DMS53 (cell line): ENCODE measurements around the gene CFHR3.
"Not testable (repeated sequence)": the region's sequence is repeated elsewhere in the genome, so short reads cannot be mapped to it uniquely, and the experiment has no call there.

ENCODE experiments used
- DNase-seq: peaks from one replicate; lab custom pipeline; 2025; lab: John Stamatoyannopoulos, UW

Gene CFHR3

DNA sequence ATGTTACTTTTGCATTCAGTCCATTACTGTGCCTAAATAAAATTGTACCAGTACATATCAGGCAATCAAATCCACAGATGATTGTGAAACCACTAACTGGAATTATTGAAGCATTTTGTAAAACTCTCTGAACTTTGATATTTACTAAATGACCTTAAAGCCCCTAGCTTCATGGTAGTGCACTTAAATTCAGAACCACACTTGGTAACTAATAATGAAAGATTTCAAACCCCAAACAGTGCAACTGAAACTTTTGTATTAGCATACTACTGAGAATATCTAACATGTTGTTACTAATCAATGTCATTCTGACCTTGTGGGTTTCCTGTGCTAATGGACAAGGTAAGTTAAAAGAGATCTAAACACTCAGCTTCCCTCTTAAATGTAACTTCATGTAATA is at the start of gene CFHR3:
CFHR3 (plus strand) TSS at position 238 of the 400 bp plus-strand sequence; CDS start at position 285, 47 bp downstream.
- no peak for DNase-seq

DNA sequence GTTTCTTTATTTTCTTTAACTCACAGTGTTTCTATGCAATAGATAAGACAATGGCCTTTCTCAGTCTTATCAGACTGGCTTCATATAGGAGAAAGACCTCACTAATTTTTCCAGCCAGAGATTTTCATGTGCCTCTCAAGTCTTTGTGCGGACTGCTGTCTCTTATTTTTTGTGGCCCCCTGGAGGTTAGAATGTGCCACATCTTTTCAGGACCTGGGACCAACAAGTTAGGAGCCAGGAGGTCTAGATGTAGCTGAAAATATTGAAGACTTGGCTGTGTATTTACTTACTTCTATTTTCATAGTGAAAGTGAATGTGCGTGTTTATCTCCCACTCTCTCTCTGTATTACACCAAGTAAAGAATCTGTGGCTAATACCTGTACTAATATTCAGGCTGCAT is 42.1 kb upstream of the CFHR3 start:
- peak; percentile 7 for DNase-seq

DNA sequence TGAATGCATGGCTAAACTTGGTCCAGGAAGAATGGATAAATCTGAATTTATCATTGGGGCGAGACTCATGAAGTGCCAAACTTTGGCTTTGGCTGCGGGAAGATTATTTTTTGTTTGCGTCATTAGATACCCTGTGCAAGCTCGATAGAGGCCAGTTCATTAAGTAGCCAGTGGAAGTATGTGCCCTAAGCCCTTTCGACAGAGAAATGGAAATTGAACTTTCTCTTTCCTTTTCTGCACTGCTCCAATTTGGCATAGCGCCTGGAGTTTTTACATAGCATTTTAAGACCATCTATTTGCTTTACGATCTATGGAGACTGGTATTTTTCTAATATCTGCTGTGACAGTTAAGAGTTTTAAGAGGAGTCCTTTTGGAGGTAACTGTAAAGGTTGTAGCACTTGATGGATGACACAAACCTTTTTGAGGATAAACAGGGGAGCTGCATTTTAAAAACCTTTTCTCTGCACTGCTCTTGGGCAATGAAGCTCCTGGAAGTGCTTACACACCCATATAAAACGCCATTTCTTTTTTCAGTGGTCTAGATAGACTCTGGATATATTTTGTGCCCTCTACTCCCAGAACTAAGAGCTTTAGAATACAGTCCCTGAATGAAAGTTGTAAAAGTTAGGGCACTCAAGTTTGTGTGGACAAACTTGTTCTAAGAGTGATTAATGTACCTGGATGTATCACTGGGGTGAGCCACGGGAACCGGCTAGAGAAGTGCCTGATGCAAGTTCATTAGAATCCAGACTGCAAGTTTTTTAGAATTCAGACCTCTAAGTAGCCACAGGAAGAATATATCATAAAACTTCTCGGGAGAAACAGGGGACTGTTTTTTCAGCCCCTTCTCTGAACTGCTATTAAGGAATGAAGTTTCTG is 41.3 kb upstream of the CFHR3 start:
- DNase-seq: no peak

DNA sequence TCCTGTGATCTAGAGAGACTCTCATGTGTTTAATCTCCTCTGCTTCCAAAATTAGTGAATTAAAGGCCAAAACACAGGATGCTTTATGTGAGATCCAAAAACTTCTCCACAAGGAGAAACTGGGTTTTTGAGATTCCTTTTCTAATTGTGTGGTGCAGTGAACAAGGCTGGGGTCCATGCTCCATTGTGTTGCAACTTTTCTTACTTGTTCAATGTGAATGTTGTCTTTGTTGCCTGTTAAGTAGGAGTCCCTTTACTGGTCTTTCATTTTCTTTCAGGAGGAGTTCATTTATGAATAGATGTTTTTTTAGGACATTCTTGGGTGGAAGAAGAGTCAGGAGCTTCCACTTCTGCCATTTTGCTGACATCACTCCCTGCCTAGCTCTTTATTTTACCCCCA is 40.6 kb upstream of the CFHR3 start:
- DNase-seq: no peak

DNA sequence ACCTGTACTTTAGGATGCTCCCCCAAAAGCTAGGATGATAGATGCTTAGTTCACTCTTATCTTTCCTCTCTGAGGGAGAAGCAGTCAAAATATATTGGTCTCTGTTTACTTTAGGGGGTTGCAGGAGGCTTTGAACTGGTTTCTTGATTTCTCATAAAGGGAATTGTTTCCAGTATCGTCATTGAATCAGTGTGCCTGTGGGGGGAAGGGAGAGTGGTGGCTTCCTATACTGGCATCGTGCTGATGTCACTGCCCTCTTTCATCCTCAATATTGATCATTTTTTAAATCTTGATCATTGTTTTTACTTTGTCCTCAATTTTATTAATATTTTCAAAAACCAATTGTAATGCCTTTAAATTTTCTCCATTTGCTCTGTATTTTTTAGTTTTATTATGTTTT is 40.2 kb upstream of the CFHR3 start:
- no peak for DNase-seq

DNA sequence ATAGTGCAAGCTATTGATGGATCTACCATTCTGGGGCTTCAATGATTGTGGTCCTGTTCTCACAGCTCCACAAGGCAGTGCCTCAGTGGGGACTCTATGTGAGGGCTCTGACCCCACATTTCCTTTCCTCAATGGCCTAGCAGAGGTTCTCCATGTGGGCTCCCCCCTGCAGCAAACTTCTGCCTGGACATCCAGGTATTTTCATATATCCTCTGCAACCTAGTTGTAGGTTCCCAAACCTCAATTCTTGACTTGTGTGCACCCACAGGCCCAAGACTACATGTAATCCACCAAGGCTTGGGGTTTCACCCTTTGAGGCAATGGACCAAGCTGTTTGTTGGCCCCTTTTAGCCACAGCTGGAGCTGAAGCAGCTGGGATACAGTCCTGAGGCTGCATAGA is 35.9 kb upstream of the CFHR3 start:
- DNase-seq: peak; percentile 18

DNA sequence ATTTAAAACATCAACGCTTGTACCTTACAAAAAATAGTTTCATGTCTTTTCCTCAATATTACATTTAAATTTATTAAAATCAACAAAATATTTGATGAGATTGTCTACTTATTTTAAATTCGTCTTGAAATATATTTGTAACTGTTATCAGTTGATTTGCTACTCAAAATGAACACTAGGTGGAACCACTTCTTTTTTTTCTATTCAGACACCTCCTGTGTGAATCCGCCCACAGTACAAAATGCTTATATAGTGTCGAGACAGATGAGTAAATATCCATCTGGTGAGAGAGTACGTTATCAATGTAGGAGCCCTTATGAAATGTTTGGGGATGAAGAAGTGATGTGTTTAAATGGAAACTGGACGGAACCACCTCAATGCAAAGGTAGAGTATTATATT is 31.4 kb upstream of the CFHR3 start:
- DNase-seq: peak; percentile 91

DNA sequence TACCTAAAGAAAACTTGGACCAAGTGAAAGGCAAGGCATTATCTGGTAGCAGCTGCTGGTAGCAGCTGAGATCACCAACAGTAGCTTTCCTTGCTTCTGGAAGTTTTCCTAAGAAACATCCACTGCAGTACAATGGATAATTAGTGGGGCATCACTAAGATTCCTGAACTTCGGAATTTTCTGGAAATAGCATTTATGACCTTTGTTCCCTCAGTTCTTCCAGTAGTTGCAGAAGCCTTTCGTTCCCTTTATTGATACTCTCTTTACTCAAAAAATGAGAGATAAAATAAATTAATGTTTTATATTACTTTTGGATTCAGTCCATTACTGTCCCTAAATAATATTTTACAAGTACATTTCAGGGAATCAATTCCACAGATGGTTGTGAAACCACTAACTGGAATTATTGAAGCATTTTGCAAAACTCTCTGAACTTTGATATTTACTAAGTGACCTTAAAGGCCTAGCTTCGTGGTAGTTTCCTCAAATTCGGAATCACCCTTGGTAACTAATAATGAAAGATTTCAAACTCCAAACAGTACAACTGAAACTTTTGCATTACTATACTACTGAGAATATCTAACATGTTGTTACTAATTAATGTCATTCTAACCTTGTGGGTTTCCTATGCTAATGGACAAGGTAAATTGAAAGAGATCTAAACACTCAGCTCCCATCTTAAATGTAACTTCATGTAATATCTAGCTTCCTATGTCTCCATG is 9.5 kb upstream of the CFHR3 start:
- not testable (repeated sequence) for DNase-seq

DNA sequence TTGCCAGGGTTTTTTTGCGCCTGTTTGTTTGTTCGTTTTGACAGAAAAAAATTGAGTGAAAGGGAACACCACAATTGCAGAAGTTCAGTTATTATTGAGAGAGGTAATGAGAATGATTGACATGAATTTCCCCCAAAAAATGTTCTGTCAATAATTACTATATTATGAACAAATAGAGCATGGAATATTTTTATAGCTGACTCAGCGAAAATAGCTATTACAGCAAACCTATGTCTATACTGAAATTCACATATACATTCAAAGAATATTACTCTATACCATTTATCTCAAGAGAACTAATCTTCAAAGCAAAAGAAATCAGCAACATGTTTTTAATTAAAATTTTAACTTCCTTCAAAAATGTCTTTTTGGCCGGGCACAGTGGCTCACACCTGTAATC is 4.8 kb upstream of the CFHR3 start:
- not testable (repeated sequence) for DNase-seq

DNA sequence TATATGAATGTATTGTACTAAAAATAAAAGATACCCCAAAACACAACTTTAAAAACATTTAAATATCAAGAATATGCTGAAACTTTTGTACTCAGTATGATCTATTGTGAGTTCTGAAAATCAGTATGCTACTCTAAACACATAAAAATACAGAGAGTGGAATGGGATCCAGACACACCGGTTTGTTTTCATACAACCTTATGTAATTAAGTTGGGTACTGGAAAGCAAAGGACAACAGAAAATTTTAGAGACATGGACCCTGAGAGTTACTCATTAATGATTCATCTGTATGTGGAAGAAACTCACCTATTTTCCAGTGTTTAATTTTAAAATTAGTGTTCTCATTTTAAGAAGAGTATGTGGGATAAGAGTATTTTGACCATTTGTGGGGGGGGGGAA is 927 bp upstream of the CFHR3 start:
- no peak for DNase-seq

DNA sequence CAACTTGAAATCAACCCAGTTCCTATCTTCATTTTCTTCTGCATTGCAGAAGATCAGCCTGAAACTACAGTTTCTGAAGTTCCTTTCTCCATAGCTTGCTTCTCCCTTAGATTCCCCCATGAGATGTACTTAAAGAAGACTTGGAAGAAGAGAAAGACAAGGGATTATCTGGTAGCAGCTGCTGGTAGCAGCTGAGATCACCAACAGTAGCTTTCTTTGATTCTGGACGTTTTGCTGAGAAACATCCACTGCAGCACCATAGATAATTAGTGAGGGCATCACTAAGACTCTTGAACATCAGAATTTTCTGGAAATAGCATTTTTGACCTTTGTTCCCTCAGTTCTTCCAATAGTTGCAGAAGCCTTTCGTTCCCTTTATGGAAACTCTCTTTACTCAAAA is 465 bp upstream of the CFHR3 start:
- DNase-seq: no peak

DNA sequence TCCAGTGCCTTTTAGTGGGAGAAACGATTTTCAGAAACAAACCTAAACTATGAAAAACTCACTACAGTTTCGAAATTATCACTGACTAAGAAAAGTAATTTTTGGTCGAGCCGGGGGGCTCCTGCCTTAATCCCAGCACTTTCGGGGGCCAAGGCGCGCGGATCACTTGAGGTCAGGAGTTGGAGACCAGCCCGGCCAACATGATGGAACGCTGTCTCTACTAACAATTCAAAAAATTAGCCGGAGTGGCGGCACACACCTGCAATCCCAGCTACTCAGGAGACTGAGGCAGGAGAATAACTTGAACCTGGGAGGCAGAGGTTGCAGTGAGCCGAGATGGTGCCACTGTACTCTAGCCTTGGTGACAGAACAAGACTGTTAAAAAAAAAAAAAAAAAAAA is 3.0 kb downstream of the CFHR3 start:
- no peak for DNase-seq

DNA sequence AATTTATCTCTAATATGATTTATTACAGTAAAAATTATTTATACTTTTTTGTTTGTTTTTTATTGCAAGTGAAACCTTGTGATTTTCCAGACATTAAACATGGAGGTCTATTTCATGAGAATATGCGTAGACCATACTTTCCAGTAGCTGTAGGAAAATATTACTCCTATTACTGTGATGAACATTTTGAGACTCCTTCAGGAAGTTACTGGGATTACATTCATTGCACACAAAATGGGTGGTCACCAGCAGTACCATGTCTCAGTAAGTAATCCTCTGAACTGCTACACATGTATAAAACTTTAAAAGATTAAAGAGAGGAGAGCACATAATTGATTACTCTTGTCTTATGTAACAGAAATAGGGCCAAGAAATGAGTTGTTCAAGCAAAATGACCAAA is 4.5 kb downstream of the CFHR3 start:
- DNase-seq: peak; percentile 24

DNA sequence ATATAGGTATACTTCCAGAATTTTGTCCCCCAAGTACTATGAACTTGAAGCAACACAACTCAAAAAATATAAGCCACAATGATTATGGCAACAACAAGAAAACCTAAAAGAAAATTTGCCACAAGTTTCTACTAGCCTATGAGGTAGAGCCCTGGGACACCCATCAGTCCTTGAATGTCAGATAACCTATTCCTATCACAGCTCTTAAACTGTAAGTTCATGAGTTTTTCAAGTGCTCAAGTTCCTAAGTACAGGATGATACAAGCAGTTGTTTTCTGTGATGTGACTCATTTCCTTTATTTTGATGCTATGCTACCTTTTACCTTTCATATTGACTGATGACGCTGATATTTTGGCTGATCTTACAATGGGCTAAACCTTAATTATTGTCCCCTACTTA is 16.6 kb downstream of the CFHR3 start:
- not testable (repeated sequence) for DNase-seq

DNA sequence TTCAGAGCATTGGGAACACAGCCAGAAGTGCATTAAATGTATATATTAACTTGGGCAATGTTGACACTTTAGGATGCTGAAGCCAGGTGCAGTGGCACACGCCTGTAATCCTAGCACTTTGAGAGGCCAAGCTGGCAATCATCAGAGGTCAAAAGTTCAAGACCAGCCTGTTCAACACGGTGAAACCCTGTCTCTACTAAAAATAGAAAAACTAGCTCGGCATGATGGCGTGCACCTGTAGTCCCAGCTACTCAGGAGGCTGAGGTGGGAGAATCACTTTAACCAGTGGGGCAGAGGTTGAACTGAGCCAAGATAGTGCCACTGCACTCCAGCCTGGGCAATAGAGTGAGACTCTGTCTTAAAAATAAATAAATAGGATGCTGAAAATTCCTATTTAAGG is 19.5 kb downstream of the CFHR3 start:
- DNase-seq: peak; percentile 81

DNA sequence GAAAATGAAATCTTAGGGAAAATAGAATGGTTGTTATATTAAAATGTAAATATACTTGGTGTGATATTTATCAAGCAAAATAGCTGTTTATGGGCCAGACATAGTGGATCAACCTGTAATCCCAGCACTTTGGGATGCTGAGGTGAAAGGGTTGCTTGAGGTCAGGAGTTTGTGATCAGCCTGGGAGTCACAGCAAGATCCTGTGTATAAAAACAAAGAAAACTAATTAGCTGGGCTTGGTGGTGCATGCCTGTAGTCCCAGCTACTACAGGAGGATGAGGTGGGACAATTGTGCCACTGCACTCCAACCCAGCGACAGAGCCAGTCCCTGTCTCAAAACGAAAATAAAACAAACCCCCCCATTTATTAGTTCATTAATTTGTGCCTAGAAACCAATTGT is 23.3 kb downstream of the CFHR3 start:
- DNase-seq: no peak

DNA sequence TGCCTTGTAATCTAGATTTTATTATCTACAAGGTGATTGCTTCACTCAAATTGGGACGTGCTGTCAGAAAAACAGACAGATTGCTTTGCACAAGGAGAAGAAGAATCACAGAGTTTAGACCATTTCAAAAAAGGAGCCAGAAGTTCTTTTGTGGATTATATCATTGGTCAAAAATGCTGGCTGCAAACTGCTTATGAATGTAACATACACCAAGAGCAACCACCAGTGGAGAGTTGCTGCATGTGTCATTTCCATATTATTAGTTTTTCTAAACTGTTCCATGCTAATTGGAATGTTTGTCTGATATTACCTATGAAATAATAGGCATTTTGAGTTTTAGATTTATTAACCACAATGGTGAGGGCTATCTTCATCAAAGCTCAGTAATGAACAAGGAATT is 27.3 kb downstream of the CFHR3 start:
- DNase-seq: not testable (repeated sequence)

DNA sequence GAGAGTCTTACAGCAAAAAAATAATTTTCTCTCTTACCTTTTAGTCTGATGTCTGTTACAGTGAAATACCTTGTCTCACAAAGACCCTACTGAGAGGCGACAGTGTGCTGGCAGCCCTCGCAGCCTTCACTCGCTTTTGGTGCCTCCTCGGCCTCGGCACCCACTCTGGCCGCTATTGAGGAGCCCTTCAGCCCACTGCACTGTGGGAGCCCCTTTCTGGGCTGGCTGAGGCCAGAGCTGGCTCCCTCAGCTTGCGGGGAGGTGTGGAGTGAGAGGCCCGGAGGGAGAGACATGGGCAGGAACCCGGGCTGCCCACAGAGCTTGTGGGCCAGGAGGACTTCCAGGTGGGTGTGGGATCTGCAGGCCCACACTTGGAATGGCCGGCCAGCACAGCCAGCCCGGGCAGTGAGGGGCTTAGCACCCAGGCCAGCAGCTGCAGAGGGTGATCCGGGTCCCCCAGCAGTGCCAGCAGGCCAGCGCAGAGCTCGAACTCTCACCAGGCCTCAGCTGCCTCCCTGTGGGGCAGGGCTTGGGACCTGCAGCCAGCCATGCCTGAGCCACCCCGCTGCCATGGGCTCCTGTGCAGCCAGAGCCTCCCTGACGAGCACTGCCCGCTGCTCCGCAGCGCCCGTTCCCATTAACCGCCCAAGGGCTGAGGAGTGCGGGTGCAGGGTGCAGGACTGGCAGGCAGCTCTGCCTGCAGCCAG is 34.0 kb downstream of the CFHR3 start:
- no peak for DNase-seq

DNA sequence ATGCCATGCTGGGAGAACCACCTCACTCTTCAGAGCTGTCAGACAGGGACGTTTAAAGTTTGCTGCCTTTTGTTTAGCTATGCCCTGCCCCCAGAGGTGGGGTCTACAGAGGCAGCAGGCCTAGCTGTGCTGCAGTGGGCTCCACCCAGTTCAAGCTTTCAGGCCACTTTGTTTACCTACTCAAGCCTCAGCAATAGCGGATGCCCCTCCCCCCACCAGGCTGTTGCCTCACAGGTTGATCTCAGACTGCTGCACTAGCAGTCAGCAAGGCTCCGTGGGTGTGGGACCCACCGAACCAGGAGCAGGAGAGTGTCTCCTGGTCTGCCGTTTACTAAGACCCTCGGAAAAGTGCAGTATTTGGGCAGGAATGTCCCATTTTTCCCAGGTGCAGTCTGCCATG is 42.8 kb downstream of the CFHR3 start:
- peak; percentile 76 for DNase-seq

DNA sequence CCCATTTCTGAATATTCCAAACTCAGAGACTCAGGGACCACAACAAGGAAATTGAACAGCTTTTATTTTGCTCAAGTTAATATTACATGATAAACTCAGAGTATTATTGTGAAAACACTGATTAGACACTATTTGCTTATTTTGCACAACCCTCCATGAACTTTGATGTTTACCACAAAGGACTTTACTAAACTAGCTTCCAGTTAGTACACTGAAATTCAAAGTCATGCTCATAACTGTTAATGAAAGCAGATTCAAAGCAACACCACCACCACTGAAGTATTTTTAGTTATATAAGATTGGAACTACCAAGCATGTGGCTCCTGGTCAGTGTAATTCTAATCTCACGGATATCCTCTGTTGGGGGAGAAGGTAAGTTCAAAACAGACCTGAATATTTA is 44.9 kb downstream of the CFHR3 start, which contains the start of gene CFHR1:
CFHR1 (plus strand) TSS at position 201 of the 400 bp plus-strand sequence; CDS start at position 315, 114 bp downstream.
- DNase-seq: not testable (repeated sequence)

DNA sequence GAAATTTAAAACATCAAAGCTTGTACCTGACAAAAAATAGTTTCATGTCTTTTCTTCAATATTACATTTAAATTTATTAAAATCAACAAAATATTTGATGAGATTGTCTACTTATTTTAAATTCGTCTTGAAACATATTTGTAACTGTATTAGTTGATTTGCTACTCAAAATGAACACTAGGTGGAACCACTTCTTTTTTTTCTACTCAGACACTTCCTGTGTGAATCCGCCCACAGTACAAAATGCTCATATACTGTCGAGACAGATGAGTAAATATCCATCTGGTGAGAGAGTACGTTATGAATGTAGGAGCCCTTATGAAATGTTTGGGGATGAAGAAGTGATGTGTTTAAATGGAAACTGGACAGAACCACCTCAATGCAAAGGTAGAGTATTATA is 53.2 kb downstream of the CFHR3 start:
- peak; percentile 73 for DNase-seq
